Erythroblast (primary cell): ENCODE data around the gene TTC22.

Source experiments
- DNase-seq, 2 experiments: peaks; one replicate each; lab custom pipeline; 2025; lab: John Stamatoyannopoulos, UW
- GATA1 ChIP-seq: IDR thresholded peaks from 2 replicates; pipeline ENCODE4 v1.6.1; 2011; ENCODE audit warnings: low read depth, mild to moderate bottlenecking, control low read depth, low read length, moderate library complexity
- POLR2A ChIP-seq: IDR thresholded peaks from 2 replicates; pipeline ENCODE4 v1.6.1; 2011; ENCODE audit warnings: mild to moderate bottlenecking, low read length

TTC22 gene

DNA sequence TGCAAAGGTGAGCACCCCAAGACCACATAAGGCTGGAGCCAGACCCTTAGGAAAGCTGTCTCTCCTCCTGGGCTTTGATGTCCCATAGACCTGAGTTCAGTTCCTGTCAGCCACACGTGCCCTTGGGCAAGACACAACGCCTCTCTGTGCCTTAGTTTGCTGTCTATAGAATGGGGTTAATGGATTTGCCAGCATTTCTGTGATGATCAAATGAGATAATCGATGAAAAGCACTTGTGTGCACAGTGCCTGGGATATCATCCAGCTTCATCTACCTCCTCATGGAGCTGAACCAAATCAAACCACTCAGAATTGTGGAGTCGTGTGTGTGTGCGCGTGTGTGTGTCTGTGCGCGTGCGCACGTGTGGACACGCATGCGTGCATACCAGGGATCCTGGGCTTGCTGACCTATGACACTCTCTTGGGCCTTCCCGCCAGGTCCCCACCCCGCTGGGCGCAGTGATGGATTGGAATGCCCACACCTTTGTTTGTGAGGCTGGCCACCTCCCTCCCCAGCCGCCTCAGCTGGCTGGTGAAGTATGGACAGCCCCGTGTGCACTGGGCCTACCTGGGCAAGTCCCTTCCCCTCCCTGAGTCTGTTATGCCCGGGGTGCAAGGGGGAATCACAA, 5.2 kb downstream of the TTC22 start:
- no peak for DNase-seq
- no peak for TF ChIP-seq GATA1
- TF ChIP-seq POLR2A, result no peak

DNA sequence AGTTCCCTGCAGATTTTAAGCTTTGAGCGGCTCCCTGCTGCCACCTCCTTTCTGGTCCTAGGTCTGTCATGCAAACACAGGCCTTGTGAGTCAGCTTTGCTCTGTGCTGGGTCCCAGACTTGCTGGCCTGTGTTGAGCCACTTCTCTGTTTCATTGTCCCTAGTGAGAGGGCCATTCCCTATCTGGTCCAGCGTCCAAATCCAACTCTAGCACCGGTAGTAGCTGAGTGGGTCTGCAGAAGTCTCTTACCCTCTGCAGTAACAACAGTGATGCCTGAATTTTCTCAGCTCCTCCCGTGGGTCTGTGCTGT, 5.8 kb downstream of the TTC22 start:
- no peak for DNase-seq
- no peak for TF ChIP-seq POLR2A
- no peak for TF ChIP-seq GATA1

DNA sequence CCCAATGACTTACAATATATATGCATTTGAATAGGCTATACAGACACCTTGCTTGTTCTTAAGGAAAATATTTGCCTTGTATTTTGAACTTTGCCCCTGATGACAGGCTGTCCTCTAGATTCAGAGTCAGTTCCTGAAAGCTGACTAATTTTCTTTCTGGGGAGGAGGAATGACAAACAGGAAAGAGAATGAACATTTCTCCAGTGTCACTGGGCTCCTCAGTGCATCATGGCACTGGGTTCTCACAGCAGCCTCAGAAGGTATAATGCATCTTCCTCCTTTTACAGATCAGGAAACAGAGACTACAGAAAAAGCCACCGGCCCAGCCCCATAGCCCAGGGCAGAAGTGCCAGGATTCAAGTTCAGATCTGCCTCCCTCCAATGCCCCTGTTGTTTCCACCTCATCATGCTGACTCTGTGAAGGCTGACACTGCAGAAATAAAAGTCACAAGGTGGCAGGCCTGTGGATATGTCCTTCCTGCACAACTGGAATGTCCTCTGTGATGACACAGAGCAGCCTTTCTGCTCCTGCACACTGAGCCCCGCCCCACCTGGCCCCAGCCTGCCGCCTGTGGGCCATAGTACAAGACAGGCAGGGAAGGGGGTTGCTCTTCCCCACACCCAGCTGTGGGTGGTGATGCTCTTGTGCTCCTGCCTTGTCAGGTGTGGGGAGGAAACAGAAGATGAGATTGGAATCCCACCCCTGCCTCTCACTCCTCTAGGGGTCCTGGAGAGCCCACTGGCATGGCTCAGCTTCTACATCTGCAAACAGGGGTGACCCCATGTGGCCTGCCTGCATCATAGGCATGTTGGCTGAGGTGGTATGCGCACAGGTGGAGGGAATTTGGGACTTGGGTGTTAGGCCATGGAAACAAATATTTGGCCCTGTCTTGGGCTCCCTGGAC, 6.4 kb downstream of the TTC22 start:
- no peak for DNase-seq

DNA sequence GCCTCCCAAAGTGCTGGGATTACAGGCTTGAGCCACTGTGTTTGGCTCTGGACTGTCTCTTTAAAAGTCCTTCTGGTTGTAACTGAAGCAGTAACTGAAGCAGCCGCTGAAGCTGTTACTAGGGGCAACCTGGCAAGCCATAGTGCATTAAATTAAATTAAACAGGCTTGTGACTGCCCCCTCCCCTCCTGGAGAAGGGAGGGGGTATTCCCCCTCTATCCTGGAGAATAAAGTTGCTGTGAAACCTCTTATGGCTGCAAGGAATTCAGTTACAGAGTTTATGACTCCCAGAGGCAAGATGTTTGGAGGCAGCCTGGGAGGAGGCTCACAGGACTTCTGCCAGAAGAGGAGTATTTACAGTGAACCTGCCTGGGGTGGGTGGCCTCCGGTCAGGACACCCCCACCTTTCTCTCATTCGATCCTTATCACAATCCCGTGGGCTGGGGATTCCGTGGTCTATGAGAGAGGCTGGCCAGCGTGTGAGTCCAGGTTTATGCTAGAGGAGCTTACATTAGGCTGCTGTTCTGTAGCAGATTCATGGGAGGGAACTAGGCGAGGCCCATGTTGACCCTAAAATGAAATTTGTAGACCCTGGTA, 8.3 kb downstream of the TTC22 start:
- TF ChIP-seq GATA1 (no peak), POLR2A (no peak)
- DNase-seq, result no peak

More for the DNA sequence above, 6.4 kb downstream of the TTC22 start:
- no peak for TF ChIP-seq POLR2A
- no peak for TF ChIP-seq GATA1

DNA sequence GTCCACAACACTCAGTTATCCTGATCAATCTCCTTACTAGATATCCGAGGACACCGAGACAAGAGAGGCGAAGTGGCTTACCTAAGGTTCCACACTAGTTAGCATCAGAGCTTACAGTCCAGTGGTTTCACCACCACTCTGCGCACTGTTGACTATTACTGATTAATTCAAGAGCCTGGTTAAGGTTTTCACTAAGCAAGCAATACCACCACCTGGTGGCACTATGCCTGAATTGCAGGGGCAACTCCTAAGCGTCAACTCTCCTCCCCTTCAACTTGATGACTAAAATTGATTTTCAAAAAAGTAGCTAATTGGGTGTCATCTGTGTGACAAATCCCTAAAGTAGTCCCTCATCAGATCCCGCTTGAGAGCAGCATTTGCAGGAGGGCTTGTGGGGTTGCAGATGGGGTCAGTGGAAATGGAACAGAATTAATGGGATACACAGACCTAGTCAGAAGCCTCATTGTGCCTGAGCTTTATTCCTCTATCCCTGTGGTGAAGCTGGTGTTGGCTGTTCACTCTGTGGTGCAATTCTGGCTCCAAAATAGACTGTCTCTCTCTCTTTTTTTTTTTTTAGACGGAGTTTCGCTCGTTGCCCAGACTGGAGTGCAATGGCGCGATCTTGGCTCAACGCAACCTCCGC, 9.1 kb downstream of the TTC22 start:
- DNase-seq, result peak; percentile 68 to 81
- TF ChIP-seq POLR2A (no peak), GATA1 (no peak)

DNA sequence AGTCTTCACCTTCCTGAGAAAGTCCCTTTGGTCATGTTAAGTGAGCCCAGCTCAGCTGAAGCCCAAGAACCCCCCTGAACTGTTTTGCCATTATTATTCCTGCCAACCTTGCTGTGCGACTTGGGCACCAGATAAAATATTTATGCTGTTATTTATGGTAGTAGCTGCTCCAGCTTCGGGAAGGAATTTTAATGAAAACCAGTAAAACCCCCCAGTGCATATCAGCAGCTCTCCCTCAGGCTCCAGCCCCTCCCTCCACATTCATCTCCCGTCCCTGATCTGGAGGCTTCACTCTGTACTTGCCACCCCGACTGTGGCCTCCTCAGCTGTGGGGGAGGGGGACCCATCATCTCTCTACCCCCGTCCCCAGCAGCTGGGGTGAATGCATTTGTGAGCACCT, 12.7 kb downstream of the TTC22 start:
- DNase-seq, result no peak
- TF ChIP-seq POLR2A (no peak), GATA1 (no peak)

DNA sequence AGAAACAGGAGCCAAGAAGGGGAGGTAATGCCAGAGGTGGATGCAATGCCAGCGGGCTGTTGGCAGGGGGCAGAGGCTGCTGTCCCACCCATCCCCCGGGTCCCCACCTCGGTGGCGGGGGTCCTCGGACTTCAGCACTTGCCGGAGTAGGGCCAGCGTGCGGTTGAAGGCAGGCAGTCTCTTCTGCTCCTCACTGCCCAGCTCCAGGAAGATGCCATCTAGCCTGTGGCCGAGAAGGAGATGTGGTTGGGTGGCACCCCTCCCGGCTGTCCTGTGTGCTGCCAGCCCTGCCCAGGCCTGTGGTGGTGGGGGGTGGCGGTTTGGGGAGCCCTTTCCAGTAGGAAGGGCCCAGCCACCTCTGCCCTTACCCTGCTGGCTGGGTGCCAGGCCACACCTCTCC, 13.5 kb downstream of the TTC22 start:
- DNase-seq, result no peak
- TF ChIP-seq POLR2A (no peak), GATA1 (no peak)

DNA sequence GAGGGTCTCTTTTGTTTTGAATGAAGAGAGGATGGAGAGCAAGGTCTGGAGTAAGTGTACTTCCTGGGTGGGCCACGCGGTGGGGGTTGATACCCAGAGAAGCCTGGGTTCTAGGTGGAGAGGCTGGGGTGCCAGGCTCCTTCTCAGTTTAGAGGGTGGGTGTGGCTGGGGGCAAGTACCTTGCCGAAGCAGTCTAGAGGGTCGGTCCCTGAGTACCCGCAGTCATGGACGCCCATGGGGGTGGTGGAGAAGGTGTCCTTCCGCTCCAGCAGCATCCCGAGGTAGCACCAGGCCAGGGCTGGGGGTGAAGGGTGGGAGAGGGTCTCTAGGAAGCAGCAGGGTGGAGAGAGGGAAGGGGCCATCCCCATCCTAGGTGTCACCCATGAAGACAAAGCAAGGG, 14.3 kb downstream of the TTC22 start:
- no peak for DNase-seq
- no peak for TF ChIP-seq GATA1
- no peak for TF ChIP-seq POLR2A

DNA sequence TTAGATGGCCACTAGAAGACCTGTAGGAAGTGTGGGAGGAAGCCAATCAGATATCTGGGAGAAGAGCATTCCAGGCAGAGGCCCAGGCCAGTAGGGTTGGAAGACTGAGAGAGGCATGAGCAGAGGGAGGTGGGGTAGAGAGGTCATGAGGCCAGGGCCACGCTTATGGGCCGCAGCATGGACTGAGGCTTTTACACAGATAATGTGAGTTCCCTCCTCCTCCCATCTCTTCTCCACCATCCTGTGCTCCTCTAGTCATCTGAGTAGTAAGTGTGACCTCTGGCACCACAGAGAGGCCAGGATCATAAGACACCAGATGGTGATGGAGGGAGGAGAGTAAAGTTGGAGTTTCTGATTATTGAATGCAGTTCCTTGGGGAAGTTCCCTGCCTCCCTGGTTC, 17.1 kb downstream of the TTC22 start:
- TF ChIP-seq GATA1 (no peak), POLR2A (no peak)
- no peak for DNase-seq

DNA sequence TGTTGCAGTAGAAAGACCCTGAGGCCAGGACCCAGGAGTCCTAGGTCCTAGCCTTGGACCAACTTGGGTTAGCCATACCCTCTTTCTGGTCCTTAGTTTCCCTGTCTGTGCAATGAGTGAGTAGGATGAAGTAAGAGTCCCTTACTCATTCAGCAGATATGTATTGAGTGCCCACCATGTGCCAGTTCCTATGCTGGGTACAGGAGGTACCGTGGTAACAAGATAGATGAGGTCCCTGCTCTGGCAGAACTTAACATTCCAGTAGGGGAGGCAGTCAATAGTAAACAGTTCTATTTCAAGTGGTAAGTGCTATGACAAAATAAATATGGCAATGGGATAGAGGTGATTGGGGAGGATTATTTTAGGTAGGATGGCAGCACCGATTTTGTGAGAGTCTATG, 18.5 kb downstream of the TTC22 start:
- DNase-seq, result no peak
- TF ChIP-seq POLR2A, result no peak
- TF ChIP-seq GATA1, result no peak

DNA sequence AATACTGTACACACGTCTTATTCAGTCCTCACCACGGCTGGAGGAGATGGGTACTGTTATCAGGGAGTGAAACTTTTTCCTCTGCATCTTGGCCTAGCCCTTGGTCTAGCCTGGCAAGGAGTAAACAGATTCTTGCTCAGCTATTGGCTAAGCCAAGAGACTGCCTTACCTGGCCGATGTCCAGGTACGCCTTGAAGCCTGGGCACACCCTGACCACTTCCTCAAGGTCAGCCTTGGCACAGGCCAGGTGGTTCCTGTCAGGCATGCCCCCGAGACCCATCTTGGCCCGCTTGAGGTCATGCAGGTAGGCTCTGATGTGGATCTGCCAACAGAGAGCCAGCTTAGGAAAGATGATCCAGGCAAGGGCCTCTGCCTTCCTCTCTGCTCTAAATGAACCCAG, 19.0 kb downstream of the TTC22 start:
- no peak for DNase-seq
- no peak for TF ChIP-seq POLR2A
- no peak for TF ChIP-seq GATA1

DNA sequence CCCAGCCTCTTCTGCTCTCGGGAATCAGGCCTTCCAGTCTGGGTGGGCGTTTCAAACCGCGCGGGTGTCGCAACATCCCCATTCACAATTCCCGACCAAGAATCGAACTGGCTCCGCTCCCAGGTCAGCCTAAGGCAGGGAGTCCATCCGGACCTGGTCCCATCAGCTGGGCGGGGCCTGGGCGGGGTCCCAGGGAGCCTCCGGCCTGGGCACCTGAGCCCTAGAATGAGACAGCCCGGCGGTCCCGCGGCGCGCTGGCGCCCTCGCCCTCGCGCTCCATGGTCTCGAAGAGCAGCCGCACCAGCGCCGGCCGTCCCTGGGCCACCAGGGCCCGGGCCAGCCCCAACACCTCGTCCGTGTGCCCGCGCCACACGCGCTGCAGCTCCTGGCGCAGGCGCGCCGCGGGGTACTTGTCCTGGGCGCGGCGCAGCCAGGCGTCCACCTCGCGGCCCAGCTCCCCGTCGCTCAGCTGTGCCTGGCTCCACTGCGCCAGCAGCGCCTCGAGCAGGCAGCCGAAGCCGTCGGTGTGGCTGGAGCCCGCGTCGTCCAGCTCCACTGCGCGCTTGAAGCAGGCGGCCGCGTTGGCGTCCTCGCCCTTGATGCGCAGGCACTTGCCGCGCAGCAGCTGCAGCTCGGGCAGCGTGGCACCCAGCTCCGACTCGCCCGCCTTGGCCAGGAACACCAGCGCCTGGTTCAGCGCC, 19.9 kb downstream of the TTC22 start:
- DNase-seq, result no peak
- TF ChIP-seq GATA1, result no peak
- TF ChIP-seq POLR2A, result no peak

DNA sequence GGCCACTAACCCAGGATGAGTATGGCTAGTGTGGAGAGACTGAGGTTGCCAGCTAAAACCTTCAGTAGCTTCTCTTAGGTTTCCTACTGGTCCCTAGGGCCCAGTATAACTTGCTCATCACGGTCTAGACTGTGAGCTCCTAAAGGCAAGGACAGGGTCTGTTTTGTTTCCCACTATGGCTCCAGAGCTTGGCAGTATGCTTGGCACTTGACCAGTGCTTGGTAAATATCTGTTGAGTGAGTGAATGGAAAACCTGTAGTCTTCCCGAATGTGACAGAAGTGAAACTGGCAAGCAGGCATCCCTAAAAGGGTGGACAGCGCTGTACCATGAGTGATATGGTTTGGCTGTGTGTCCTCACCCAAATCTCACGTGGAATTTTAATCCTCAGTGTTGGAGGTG, 23.7 kb downstream of the TTC22 start:
- no peak for TF ChIP-seq GATA1
- TF ChIP-seq POLR2A, result no peak
- no peak for DNase-seq
